HepG2 (cell line): ENCODE data around the gene PKP1. TPM values are rescaled to one million over a fixed set of nuclear protein-coding genes. Genes with fewer than 3 reads are reported as not detected.

Source experiments
- CSRNP2 ChIP-seq: sonication (generic); formaldehyde crosslinking; conservative IDR thresholded peaks from 2 replicates; pipeline ENCODE4 v1.8.0; 2022; ENCODE audit warnings: low read depth, missing genetic modification reagents
- NCOA5 ChIP-seq: sonication (generic); formaldehyde crosslinking; IDR thresholded peaks from 2 replicates; pipeline ENCODE4 v1.4.0; 2020; ENCODE audit warnings: missing genetic modification reagents
- NFE2L2 ChIP-seq: fragments of 150-350 bp; IDR thresholded peaks from 2 replicates; pipeline ENCODE4 v1.6.1; 2014; ENCODE audit warnings: low read length
- PLSCR1 ChIP-seq: sonication (generic); formaldehyde crosslinking; IDR thresholded peaks from 2 replicates; pipeline ENCODE4 v1.5.0; 2020; ENCODE audit warnings: missing genetic modification reagents, mild to moderate bottlenecking, borderline replicate concordance
- PREB ChIP-seq: sonication (generic); formaldehyde crosslinking; IDR thresholded peaks from 2 replicates; pipeline ENCODE4 v1.4.0; 2020; ENCODE audit warnings: missing genetic modification reagents
- SP5 ChIP-seq: IDR thresholded peaks from 2 replicates; pipeline ENCODE4 v1.6.1; 2016; ENCODE audit warnings: low read depth, borderline replicate concordance
- ZBTB49 ChIP-seq: sonication (generic); formaldehyde crosslinking; IDR thresholded peaks from 2 replicates; pipeline ENCODE4 v1.4.0; 2020; ENCODE audit warnings: missing genetic modification reagents, borderline replicate concordance
- ZFP1 ChIP-seq: IDR thresholded peaks from 2 replicates; pipeline ENCODE4 v1.6.1; 2016
- ZNF432 ChIP-seq: sonication (generic); formaldehyde crosslinking; IDR thresholded peaks from 2 replicates; pipeline ENCODE4 v1.5.0; 2020; ENCODE audit warnings: missing genetic modification reagents, mild to moderate bottlenecking, borderline replicate concordance
- ZNF513 ChIP-seq: sonication (generic); formaldehyde crosslinking; conservative IDR thresholded peaks from 2 replicates; pipeline ENCODE4 v1.5.0; 2020; ENCODE audit warnings: missing genetic modification reagents
- ZNF772 ChIP-seq: sonication (generic); formaldehyde crosslinking; IDR thresholded peaks from 2 replicates; pipeline ENCODE4 v1.5.0; 2020; ENCODE audit warnings: mild to moderate bottlenecking, missing genetic modification reagents
- ZXDC ChIP-seq: sonication (generic); formaldehyde crosslinking; IDR thresholded peaks from 2 replicates; pipeline ENCODE4 v1.5.0; 2020; ENCODE audit warnings: mild to moderate bottlenecking, missing genetic modification reagents
- polyA plus RNA-seq, 8 experiments: library from polyadenylated mRNA; depleted of rRNA in 3 of 8; stranded (reverse) in 7 of 8; unstranded in 1 of 8; fragments of >200 nt; fragmentation: Illumina TruSeq in 4 of 8; extraction: Trizol in 4 of 8; gene quantifications; 2 replicates each; pipeline versions ENCODE4 v1.2.1 to v1.2.3, GENCODE V29; 2011 to 2016; ENCODE audit warnings: low read depth in 4 of 8, missing spikeins in 1 of 8, mixed read lengths in 1 of 8; ENCODE audit not compliant: insufficient read depth in 1 of 8
- total RNA-seq, 5 experiments: library from RNA; depleted of rRNA; stranded (reverse); fragments of >200 nt; fragmentation: Illumina TruSeq; extraction: Trizol; gene quantifications; 2 replicates each; pipeline ENCODE4 v1.2.3, GENCODE V29; 2016; ENCODE audit warnings: low read depth in 1 of 5

PKP1 gene
- total and polyA plus RNA-seq, 2 of the 13 experiments (the other 11 are each of a cell fraction or from before 2014, with no cell fraction given) = not detected

GRCh38 chr1:201275253-201275666, 8.0 kb upstream of the PKP1 start (continued):
- TF ChIP-seq ZXDC (CRISPR knock-in tag) (no peak), SP5 (CRISPR knock-in tag) (no peak), ZNF513 (CRISPR knock-in tag) (no peak), NCOA5 (CRISPR knock-in tag) (no peak), ZBTB49 (CRISPR knock-in tag) (no peak), NFE2L2 (no peak), ZNF772 (CRISPR knock-in tag) (no peak), ZFP1 (no peak), PREB (CRISPR knock-in tag) (no peak), ZNF432 (CRISPR knock-in tag) (no peak), PLSCR1 (no peak), CSRNP2 (CRISPR knock-in tag) (no peak)
